Panc1 (cell line): ENCODE results near the gene MLST8. TPM values are rescaled to one million over a fixed set of nuclear protein-coding genes. Genes with fewer than 3 reads are reported as not detected.

Experiments
- ATAC-seq: fragments of 200-7000 bp; cut with Tn5 transposase; 2 replicates; pipeline ENCODE4 v1.9.1; 2020; ENCODE audit warnings: mild to moderate bottlenecking, moderate library complexity
- BruUV-seq: library from RNA; stranded (reverse); fragments of 400-500 nt; replicated peaks from 2 replicates; lab custom pipeline; 2021; lab: Mats Ljungman, UMichigan
- CTCF ChIA-PET: fragments of 300-600 bp; sonication (Branson Sonifier 250); formaldehyde crosslinking; loops from one replicate; lab custom pipeline; 2022; ENCODE audit warnings: antibody characterized with exemption; lab: Charles Lee
- POLR2A ChIA-PET: fragments of 300-600 bp; sonication (Branson Sonifier 250); formaldehyde crosslinking; loops from one replicate; lab custom pipeline; 2022; ENCODE audit warnings: antibody characterized with exemption; lab: Charles Lee
- DNase-seq: peaks from one replicate; pipeline ENCODE4 v3.0.0-alpha.2; 2010; ENCODE audit warnings: low read depth, low spot score
- H3K27ac ChIP-seq: 2 replicates; pipeline ENCODE4 v1.5.1; 2011; ENCODE audit warnings: mild to moderate bottlenecking, low read length, inconsistent platforms
- H3K27me3 ChIP-seq: fragments of 200-500 bp; sonication (Bioruptor generic); 2 replicates; pipeline ENCODE4 v1.6.0; 2014; ENCODE audit warnings: low read length, inconsistent platforms; ENCODE audit not compliant: control insufficient read depth, insufficient read depth
- H3K36me3 ChIP-seq: fragments of 200-500 bp; sonication (Bioruptor generic); 2 replicates; pipeline ENCODE4 v1.5.1; 2014; ENCODE audit warnings: inconsistent platforms, mild to moderate bottlenecking, low read length, moderate library complexity; ENCODE audit not compliant: control insufficient read depth, insufficient read depth
- H3K4me1 ChIP-seq: 2 replicates; pipeline ENCODE4 v1.5.1; 2011; ENCODE audit warnings: inconsistent platforms, mild to moderate bottlenecking, low read length, moderate library complexity; ENCODE audit not compliant: control insufficient read depth, insufficient read depth
- H3K4me3 ChIP-seq, 2 experiments: 2 replicates each; pipeline ENCODE4 v1.5.1; 2011 to 2012; ENCODE audit warnings: low read depth in 2 of 2, low read length in 2 of 2, mild to moderate bottlenecking in 2 of 2, inconsistent platforms in 1 of 2, moderate library complexity in 1 of 2
- H3K9me3 ChIP-seq: fragments of 200-500 bp; sonication (Bioruptor generic); 2 replicates; pipeline ENCODE4 v1.5.1; 2014; ENCODE audit warnings: low read depth, mild to moderate bottlenecking, inconsistent platforms, low read length, moderate library complexity; ENCODE audit not compliant: control insufficient read depth, insufficient read depth
- POLR2AphosphoS5 ChIP-seq: IDR thresholded peaks from 2 replicates; pipeline ENCODE4 v1.6.1; 2012; ENCODE audit warnings: mild to moderate bottlenecking, low read depth, low read length, moderate library complexity
- SIN3A ChIP-seq: IDR thresholded peaks from 2 replicates; pipeline ENCODE4 v1.6.1; 2012; ENCODE audit warnings: low read depth, mild to moderate bottlenecking, low read length, moderate library complexity, borderline replicate concordance; ENCODE audit not compliant: insufficient read depth
- TCF7L2 ChIP-seq: IDR thresholded peaks from 2 replicates; pipeline ENCODE4 v1.6.1; 2011; ENCODE audit warnings: mild to moderate bottlenecking, low read depth, low read length, inconsistent platforms
- in situ Hi-C: cut with HindIII; loops from 2 replicates; pipeline ENCODE4 v1.10.0; 2016; ENCODE audit warnings: low sequenced_read_pairs, low pct_unique_long_range_greater_than_20kb
- intact Hi-C: fragments of 100-400 bp; cut with micrococcal nuclease; formaldehyde crosslinking; loops from one replicate; pipeline ENCODE4 v1.10.0; 2022; ENCODE audit not compliant: unreplicated experiment
- total RNA-seq: library from RNA; stranded (reverse); gene quantifications from one replicate; pipeline ENCODE4 v1.2.1, GENCODE V29; 2021; ENCODE audit not compliant: unreplicated experiment
- TF ChIP-seq, protein P1 (sequence below), 2 experiments: IDR thresholded peaks; 2 replicates each; pipeline ENCODE4 v1.6.1; 2011 to 2012; ENCODE audit warnings: low read depth in 2 of 2, control low read depth in 1 of 2, low read length in 1 of 2, mild to moderate bottlenecking in 1 of 2, moderate library complexity in 1 of 2; ENCODE audit not compliant: insufficient read depth in 1 of 2
- TF ChIP-seq, protein P2 (sequence below): fragments of 450-650 bp; IDR thresholded peaks from 2 replicates; pipeline ENCODE4 v1.5.1; 2017; ENCODE audit warnings: mild to moderate bottlenecking

Gene MLST8
- total RNA-seq, 1 experiment from 2014 or later, result 91.1 TPM

DNA sequence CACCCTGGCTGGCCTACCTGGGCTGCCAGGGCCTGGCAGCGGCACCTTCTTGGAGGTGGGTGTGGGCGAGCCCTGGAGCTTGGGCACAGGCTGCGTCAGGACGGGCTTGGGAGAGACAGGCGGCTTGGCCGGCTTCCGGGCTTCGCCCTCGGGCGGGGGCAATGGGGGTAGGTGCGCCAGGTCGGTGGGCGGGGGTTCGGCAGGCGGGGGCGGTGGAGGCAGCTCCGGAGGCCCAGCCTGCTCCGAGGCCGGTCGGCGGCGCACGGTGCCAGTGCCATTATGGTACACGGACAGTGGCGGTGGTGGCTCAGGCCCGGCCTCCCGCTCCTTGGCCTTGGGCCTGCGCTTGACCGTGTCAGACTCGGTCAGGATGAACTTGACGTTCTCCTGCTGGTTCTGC, 25.7 kb upstream of the MLST8 start:
- in situ Hi-C loops, result no loop called here
- ATAC-seq, result no peak
- H3K4me1 ChIP-seq, result no peaks in the 10 kb centered on the region
- POLR2A ChIA-PET, result no interaction called here
- no peak for DNase-seq
- no peaks in the 10 kb centered on the region for H3K9me3 ChIP-seq
- no peak overlapping the region for H3K27ac ChIP-seq
- H3K27me3 ChIP-seq, result no peaks in the 10 kb centered on the region
- H3K36me3 ChIP-seq, result no peaks in the 10 kb centered on the region
- intact Hi-C loops, result no loop called here
- CTCF ChIA-PET, result no interaction called here
- no TSS peak for BruUV-seq
- TF ChIP-seq TCF7L2 (no peak), SIN3A (no peak), POLR2AphosphoS5 (no peak)
- TF ChIP-seq, protein P1, sequence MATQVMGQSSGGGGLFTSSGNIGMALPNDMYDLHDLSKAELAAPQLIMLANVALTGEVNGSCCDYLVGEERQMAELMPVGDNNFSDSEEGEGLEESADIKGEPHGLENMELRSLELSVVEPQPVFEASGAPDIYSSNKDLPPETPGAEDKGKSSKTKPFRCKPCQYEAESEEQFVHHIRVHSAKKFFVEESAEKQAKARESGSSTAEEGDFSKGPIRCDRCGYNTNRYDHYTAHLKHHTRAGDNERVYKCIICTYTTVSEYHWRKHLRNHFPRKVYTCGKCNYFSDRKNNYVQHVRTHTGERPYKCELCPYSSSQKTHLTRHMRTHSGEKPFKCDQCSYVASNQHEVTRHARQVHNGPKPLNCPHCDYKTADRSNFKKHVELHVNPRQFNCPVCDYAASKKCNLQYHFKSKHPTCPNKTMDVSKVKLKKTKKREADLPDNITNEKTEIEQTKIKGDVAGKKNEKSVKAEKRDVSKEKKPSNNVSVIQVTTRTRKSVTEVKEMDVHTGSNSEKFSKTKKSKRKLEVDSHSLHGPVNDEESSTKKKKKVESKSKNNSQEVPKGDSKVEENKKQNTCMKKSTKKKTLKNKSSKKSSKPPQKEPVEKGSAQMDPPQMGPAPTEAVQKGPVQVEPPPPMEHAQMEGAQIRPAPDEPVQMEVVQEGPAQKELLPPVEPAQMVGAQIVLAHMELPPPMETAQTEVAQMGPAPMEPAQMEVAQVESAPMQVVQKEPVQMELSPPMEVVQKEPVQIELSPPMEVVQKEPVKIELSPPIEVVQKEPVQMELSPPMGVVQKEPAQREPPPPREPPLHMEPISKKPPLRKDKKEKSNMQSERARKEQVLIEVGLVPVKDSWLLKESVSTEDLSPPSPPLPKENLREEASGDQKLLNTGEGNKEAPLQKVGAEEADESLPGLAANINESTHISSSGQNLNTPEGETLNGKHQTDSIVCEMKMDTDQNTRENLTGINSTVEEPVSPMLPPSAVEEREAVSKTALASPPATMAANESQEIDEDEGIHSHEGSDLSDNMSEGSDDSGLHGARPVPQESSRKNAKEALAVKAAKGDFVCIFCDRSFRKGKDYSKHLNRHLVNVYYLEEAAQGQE (IDR thresholded peaks at IDR 0.05; ENCODE audit: insufficient read depth in 1 of 2, low read depth in 2 of 2, low read length in 1 of 2), result no peak
- TF ChIP-seq, protein P2, sequence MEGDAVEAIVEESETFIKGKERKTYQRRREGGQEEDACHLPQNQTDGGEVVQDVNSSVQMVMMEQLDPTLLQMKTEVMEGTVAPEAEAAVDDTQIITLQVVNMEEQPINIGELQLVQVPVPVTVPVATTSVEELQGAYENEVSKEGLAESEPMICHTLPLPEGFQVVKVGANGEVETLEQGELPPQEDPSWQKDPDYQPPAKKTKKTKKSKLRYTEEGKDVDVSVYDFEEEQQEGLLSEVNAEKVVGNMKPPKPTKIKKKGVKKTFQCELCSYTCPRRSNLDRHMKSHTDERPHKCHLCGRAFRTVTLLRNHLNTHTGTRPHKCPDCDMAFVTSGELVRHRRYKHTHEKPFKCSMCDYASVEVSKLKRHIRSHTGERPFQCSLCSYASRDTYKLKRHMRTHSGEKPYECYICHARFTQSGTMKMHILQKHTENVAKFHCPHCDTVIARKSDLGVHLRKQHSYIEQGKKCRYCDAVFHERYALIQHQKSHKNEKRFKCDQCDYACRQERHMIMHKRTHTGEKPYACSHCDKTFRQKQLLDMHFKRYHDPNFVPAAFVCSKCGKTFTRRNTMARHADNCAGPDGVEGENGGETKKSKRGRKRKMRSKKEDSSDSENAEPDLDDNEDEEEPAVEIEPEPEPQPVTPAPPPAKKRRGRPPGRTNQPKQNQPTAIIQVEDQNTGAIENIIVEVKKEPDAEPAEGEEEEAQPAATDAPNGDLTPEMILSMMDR, result no peak
- H3K4me3 ChIP-seq, result no peak overlapping the region

DNA sequence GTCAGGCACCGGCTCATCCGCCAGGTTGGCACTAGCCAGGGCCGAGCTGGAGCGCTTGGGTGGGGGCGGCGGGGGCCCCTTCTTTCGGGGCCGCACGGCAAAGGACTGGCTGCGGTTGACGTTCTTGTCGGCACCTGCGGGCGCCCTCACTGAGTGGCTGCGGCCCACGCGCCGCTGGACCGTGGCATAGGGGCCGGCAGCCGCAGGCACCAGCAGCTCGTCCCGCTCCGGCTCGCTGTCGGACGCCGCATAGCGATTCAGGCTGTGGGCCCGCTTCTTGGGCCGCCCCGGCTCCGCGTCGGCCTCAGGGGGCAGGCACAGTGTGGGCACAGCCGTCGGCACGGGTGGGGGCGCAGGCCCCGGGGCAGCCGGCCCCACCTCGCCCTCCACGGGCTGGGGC, 24.8 kb upstream of the MLST8 start:
- DNase-seq, result no peak
- TF ChIP-seq TCF7L2 (no peak), SIN3A (no peak), POLR2AphosphoS5 (no peak)
- TF ChIP-seq, protein P1 (IDR thresholded peaks at IDR 0.05; ENCODE audit: insufficient read depth in 1 of 2, low read depth in 2 of 2, low read length in 1 of 2), result no peak
- TF ChIP-seq, protein P2, result no peak
- Histone ChIP-seq H3K9me3 (no peaks in the 10 kb centered on the region), H3K27me3 (no peaks in the 10 kb centered on the region), H3K4me1 (no peaks in the 10 kb centered on the region), H3K4me3 (no peak overlapping the region), H3K36me3 (no peaks in the 10 kb centered on the region), H3K27ac (no peak overlapping the region)
- no TSS peak for BruUV-seq
- intact Hi-C loops (no loop called here), in situ Hi-C loops (no loop called here)
- no peak for ATAC-seq
- ChIA-PET CTCF (no interaction called here), POLR2A (no interaction called here)
